Subcutaneous adipose tissue (tissue), 4 donors: ENCODE results near the gene AGAP1. TPM values are rescaled to one million over a fixed set of nuclear protein-coding genes. Genes with fewer than 3 reads are reported as not detected.

Experiments used
- CTCF ChIP-seq: fragments of 450-650 bp; IDR thresholded peaks from one replicate; pipeline ENCODE4 v1.5.1; 2016; ENCODE audit warnings: low read depth, mild to moderate bottlenecking, control low read depth, antibody characterized with exemption, moderate library complexity
- total RNA-seq, 4 donors: library from RNA; depleted of rRNA; stranded (reverse); fragments of >200 nt; gene quantifications; one replicate each; pipeline ENCODE4 v1.1.0, GENCODE V29; 2016

The AGAP1 gene
- total RNA-seq, 4 donors from 2014 or later: 13.6 to 26.3 (median 23.6) TPM

- no peak for TF ChIP-seq CTCF
These were observed 212.7 kb downstream of the AGAP1 start for GRCh38 chr2:235706506-235706905.

- no peak for TF ChIP-seq CTCF
These were observed 213.7 kb downstream of the AGAP1 start for GRCh38 chr2:235707411-235708096.

GRCh38 chr2:235709124-235709813 lies 215.4 kb downstream of the AGAP1 start:
- no peak for TF ChIP-seq CTCF

GRCh38 chr2:235709969-235710879 lies 216.4 kb downstream of the AGAP1 start:
- TF ChIP-seq CTCF: no peak

- TF ChIP-seq CTCF: no peak
These were observed 217.1 kb downstream of the AGAP1 start for GRCh38 chr2:235710933-235711332.

- TF ChIP-seq CTCF: no peak
These were observed 217.7 kb downstream of the AGAP1 start for GRCh38 chr2:235711527-235711926.

- no peak for TF ChIP-seq CTCF
These were observed 218.3 kb downstream of the AGAP1 start for GRCh38 chr2:235712176-235712575.
